HG02571 (cell line): Measurements from ENCODE around the gene RGS6.

ENCODE experiments used
- ATAC-seq: cut with Tn5 transposase; IDR thresholded peaks from one replicate; pipeline ENCODE4 v1.9.1; 2021; ENCODE audit warnings: mild to moderate bottlenecking, moderate library complexity; ENCODE audit not compliant: unreplicated experiment

Gene RGS6

DNA sequence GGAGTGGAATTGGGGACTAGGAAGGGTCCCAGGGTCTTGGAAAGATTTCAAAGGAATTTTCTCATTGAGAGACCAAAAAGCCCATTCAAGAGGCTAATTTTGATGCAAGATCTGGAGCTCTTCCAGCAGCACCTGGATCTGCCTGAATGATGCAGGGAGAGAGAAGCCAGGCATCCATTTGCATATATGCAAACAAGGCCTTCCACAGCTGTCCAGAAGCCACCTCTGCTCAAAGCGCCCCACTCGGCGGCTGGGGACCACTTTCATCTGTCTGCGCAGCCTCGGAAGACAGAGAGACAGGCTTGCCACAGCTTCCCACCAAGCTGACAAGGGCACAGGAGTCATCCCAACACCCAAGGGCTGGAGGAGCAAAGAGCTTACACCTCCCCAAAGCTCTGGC lies 666.1 kb downstream of the RGS6 start:
- no peak for ATAC-seq

DNA sequence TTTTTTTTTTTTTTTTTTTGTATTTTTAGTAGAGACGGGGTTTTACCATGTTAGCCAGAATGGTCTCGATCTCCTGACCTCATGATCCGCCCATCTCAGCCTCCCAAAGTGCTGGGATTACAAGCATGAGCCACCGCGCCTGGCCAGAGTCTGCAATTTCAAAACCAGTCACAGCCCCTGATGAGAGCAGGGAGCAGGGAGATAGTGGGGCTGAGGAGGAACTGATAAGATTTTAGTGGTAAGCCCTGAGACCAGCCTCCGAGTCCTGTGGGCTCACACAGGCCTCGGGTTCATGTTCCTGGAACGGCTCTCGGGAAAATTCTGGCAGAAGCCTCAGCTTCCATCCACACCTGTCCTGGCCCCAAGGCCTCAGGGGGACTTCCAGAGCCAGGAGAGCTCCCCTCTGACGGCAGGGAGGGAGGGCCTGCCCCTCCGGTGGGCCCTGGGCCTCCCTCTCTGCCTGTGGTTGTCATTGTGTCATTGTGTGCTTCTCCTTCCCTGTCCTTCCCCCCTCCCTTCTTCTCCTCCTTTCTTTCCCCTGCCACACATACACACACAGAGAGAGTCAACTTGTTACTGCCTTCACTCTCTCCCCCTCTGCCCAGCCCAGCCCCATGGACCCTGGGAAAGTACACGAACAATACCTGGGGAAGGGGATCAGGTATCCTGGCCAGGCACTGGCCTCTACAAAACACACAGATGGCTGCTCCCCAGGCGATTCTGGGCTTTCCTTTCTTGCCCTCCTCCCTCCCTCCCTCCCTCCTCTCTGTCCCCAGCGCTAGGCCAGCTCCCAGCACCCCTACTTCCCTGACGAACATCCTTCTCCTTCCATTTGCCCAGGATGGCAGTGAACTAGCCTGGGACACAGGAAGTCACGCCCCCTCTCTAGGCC lies 667.6 kb downstream of the RGS6 start:
- no peak for ATAC-seq

DNA sequence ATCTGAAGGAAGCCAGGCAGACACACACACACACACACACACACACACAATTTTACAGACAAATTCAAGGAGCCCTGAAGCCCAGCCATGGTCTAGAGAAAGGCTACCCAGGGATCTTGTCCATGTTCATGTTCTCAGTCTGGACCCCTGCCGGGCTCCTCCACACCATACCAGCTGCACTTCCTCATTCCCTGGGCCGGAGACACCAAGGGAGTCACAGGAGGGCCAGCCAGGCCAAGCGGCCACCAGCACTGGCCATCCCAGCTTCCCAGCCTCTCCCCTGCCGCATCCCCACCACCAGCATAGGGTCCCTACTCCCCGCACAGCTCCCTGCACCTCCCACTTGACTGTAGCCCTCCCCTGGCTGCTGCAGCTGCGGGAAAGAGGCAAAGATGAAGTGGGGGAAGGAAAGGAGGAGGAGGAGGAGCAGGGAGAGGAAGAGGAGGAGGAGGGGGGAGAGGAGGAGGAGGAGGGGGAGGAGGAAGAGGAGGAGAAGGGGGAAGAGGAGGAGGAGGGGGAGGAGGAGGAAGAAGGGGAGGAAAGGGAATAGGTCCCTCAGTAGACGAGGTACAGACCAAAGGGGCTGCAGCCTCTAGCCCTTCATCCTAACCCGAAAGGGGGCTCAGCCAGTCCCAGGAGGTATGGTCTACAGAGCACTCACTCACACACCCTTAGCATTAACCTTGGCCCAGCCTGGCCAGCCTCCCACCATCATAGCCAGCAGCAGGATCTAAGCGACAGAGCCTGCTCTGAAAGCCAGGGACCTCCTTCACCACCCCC lies 668.5 kb downstream of the RGS6 start:
- no peak for ATAC-seq

DNA sequence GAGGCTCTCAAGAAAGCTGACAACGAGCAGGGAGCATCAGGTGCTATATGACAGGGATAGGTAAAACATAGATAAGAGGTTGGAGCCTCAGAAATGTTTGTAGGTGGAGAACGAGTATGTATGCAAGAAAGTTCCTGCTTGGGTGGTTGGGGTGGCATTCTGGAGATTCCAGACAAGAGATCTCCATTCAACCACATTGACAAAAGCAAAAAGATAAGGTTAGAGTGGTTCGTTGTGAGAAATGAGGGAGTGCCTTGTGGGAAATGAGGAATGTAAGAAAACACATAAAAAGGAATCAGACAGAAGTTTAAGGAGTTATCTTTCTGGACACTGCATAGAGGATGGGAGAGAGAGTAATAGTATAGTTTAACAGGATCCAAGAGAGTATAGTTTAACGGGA lies 671.4 kb downstream of the RGS6 start:
- ATAC-seq: no peak

DNA sequence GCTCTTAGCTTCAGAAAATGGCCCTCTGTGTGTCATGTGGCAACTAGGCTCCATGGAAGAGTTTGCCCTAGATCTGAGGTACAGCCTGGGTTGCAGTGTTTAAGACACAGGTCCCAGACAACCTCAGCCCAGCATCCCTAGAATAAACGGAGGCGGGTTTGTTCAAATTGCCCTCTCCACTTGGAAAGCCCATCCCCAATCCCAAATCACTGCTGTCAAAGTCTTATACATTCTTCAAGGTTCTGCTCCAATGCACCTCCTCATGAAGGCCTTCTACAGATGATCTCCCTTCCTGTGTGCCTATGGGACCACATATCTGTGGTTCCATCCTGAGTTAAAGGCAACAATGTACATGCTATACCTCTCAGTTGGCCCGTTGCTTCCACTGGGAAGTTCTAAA lies 671.9 kb downstream of the RGS6 start:
- no peak for ATAC-seq

DNA sequence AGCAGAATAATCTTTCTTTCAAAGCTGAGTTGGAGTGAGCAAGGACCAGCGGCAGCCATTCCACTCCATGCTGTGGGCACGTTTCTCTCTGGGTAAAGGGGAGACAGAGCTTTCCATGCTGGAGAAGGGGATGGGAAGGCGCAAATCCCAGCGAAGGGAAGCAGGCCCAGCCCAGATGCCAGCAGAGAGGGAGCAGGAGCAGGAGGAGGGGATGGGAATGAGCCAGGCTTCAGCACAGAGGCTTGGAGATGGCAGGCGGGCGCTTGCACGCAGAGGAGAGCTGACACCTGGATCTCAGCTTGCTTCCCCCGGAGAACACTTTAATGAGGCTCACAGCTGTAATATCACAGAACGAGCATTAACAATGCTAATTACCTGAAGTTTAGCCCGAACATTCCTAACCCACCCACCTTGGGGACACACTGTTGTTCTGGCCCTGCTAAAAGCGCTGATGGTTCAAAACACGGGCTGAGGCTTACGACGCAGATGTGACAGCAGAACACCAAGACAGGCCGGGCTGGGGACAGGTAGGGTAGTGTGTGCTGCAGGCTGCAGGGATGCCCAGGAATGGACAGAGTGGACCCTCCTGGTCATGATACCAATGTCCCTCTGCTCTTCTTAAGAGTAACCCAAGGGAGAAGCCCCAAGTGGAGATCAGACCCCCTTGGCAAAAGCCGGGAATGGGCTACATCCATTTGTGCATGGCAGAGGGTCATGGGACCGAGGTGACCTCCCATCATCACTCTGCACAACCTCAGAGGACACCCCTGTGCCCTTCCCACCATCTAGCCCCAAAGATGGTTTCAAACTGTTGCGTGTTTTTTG lies 673.1 kb downstream of the RGS6 start:
- no peak for ATAC-seq

DNA sequence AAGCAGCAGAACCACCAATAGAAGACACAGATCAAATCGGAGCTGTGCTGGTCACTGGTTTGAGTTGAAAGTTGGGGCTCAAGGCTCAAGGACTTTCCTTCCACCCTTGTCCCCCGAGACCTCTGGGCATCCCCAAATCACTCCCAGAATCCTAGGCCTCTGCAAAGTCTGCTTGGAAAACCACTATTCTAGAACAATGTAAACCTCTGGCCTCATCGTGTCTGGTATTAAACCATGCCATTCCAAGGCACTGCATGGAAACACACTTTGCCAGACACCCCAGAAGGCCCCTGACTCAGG lies 673.6 kb downstream of the RGS6 start:
- no peak for ATAC-seq

DNA sequence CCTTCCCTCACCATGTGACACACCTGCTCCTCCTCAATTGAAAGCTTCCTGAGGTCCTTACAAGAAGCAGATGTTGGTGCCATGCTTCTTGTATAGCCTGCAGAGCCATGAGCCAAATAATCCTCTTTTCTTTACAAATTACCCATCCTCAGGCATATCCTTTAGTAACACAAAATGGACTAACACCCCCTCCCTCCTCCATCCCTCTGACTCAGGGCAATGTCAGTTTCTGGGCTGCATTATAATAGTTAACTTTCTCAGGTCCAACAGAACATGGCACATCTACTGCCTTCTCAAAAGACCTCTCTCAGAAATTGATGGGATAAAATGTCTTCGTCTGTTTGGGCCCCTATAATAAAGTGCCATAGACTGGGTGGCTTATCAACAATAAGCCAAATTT lies 674.6 kb downstream of the RGS6 start:
- ATAC-seq: no peak

DNA sequence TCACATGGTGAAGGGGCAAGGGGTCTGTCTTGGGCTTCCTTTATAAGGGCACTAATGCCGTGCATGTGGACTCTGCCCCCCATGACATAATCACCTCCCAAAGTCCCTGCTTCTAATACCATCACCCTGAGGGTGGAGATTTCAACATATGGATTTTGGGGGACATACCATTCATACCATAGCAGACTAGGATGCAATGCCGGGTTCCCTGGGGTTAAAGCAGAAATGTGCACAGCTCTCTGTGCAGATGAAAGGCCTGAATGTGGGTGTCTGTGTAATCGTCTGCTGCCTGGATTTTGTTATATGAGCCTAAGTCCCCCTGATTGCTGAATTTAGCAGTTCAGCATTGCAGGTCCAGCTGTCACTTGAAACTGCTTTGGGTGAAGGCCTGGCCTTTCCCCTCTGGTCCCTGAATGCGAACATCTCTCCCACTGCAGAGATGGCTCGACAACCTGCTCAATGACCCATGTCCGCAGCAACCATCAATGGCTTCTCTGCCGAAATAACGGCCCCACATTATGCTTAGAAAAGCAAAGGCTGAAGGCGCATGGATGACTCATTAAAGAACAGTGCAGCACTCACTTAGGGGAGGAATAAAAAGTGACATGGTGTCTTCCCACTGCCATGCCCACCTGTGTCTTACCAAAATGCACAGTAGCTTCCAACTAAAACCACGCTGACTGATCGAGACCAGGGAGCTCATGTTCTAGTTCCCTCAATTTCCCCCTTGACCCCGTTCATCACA lies 675.3 kb downstream of the RGS6 start:
- ATAC-seq: no peak

DNA sequence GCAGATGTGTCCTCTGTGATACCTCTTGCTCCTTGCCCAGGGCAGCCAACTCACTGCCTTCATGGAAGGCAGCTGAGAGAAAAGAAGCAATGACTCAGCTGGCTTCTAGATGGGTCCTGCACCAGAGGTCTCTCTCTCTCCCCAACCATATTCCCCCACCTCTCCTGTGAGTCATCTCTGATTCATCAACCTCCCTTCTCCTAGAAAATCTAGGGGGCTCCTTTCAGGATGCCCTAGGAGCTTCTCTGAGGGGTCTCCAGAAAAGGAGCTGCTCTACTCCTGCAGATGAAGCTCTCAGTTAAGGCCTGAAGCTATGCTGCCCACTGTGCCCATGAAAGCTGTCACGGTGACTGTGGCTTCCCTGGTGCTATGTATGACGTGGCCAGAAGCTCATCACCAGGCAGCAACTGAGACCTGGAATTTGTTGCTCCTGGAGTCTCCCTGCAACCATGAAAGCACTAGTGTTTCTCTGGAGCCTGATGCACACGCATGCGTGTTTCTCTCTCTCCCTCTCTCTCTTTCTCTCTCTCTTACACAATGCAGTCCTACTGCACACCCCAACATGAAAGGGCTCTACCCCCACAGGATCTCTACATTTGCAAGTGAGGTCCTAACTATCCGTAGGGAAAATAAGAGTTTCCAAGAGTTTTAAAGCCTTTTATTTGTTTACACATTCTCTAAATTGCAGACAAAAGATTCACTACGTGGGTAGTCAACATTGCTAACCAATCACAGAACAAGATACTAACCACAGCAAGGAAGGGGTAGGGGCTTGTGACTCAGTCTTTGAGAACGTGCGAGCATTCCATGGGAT lies 676.4 kb downstream of the RGS6 start:
- no peak for ATAC-seq

DNA sequence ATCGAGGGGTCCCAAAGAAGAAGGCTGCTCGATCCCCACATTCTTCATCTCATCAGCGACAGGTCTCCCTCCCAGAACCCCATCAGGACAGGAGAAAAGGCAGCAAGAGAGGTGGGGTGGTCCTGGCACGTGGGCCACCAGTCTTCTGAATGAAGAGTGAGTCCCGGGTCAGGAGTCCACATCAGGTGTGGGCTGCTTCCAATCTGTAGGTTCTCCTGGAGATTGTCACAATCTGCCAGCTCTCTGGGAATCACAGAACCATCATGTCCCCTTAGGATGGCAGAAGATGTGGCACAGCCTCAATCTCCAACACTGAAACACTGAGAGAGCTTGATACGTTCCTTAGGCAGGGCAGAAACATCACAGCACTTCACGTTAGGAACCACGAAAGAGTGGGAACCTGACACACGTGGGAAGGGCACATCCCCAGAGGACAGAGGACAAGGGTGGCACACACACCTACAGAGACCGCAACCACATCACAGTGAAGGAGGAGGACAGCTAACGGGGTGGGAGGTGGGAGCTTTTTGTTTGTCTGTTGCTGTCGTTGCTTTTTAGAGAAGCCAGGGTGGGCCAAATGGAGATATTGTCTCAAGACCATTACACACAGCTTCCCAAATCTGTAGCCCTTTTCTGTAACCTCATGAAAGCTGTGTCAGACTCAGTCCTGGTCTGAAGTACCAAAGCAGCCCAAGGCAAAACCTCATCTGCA lies 677.1 kb downstream of the RGS6 start:
- ATAC-seq: no peak

DNA sequence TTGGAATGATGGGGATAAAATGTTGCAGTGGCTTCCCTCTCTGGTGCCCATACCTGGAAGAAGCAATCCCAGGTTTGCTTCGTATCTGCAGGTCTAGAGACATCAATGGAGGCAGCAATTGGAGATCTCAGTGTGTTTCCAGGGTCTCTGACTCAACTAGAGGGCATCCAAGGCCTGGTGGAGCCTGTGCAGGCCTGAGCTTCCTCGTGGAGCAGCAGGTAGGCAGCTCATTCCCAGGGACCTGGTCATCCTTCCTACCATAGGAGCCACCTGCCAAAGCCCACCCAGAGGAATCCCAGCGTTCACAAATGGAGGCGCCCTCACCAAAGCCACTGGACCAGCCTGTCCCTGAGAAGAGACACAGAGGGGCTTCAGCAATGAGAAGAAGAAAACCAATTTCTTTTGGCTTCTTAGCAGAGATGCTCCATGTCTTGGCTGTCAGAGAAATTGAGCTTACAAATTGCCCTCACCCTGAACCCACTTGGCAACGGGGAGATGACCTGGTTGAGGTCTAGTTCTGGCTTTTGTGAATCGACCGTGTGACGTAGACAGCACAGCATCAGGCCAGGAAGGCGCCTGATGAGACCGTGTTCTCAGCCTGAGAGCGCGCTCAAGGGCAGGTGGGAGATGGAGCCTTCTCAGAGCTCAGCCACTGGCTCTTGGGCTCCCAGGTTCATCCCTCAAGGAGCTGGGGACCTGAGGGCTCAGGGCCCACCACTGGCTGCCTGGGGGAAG lies 678.0 kb downstream of the RGS6 start:
- ATAC-seq: no peak

DNA sequence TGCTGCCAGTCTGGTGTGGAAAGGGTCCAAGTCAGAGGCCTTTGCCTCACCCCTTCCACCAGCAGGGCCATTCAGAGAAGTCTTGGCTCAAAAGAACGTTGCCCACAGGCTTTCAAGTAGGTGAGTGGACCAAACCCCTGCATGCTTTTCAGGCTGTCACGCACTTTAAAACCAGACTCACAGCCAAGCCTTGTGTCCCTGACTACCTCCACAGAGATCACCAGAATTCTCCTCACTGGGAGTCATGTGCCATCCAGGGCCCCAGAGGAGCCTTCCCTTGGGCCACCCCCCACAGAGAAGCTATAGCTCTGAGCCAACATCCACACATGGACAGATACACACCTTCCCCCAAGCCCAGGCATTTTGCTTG lies 678.6 kb downstream of the RGS6 start:
- no peak for ATAC-seq

DNA sequence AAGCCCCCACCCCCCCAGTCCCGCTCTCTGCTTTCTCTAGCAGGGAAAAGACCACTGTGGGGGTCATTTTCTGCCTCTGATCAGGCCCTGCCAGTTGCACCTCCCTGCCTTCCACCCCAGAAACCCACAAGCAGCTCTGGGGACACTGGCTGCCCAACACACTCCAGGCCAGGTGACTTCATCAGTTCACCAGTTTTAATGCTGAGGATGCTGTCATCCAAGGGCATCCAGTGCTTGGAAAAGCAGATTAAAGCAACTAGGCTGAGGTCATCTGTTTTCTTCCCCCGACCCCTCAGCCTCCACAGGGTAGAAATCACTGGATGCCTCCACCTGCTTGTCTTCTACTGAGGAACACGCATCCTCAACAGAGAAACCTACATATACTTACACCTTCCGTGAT lies 679.3 kb downstream of the RGS6 start:
- ATAC-seq: no peak

DNA sequence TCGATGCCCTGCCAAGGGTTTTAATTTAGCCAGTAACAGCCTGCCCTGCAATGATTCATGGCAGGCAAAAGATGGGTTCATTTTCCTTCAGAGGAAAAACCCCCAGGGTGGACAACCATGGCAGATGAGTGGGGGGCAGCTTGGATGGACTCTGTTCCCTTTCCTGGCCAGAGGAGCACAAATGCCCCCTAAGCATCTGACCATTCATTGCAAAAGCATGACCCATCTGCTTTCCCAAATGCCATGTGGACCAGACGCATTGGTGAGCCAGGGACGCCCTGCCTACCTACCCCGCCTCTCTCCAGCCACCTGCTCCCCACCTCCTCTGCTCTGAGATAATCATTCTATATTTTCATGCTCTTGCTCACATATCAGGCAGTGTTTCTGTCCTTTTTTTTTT lies 679.8 kb downstream of the RGS6 start:
- ATAC-seq: no peak

DNA sequence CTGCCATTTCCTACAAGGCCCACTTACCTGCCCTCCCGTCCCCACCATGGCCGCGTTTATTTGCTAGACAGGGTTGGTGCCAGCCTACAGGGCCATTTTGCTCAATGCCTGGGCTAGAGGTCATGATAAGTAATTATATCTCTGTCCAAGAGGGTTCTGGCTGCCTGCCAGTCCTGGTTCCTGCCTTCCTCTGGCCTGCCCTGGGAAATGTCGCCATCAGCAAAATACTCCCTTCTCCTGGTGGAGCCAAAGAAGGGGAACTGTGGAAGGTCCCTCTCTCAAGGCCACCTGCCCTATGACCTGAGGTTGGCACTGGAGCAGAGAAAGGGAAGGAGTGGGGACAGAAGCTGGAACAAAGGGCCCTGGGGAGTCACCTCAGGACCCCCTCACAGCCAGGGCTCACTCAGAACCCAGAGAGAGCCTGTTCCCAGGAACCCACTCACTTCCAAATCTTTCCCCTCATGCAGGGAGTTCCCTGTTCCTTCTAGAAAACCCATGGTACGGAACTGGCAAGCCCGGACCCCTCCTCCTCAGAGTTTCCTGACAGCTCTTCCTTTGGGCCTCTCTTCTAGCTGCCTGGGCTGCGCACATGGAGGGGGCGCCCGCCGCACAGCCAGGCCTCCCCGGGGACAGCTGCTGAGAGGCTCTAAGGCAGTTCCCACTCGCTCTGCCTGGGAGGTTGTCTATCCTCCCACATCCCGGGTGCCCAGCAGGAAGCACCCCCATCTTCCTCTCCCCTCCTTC lies 681.2 kb downstream of the RGS6 start:
- no peak for ATAC-seq

DNA sequence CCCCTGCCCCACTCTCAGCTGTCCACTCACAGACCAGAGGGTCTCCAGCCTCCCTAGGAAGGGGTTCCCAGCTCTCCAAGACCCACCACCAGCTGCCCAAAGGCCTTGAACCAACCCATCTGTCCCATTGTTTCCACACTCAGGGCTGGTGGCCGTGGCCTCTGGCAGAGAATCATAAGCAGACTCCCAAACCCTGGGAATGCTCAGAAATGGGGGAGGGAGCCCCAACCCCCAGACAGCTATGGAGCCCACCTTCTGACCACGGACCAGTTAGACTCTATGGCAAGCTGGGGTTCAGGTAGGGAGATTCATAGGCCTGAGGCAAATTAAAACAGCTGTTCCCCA lies 681.7 kb downstream of the RGS6 start:
- no peak for ATAC-seq

DNA sequence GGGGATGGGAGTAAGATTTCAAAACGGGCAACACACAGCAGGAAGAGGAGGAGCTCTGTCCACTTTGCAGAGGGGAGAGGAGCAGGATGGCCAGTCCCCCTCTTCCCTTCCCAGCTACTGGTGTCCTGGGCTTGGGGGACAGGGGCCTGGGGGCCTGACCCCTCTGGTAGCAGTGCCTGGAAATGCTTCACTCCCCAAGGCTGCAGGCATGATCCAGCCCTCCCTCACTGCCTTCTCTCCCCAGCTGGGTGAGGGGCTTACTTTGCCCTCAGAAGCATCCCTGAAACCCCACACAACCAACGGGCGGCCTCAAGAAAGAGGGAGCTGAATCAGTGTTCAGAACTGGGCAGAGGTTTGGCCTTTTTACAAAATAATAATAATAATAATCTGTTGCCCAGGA lies 682.1 kb downstream of the RGS6 start:
- ATAC-seq: no peak
